GM06990 (cell line): ENCODE data around the gene NUDT16L1.

Experiments
- DNase-seq: peaks from one replicate; pipeline ENCODE4 v3.0.0-alpha.2; 2011; ENCODE audit not compliant: insufficient read length; ENCODE audit errors: extremely low read depth
- H3K27me3 ChIP-seq: replicated peaks from 2 replicates; pipeline ENCODE4 v1.6.0; 2011; ENCODE audit warnings: low read length; ENCODE audit not compliant: control insufficient read depth, insufficient read depth
- H3K36me3 ChIP-seq: 2 replicates; pipeline ENCODE4 v1.5.1; 2011; ENCODE audit warnings: low read length; ENCODE audit not compliant: control insufficient read depth, insufficient read depth
- H3K4me3 ChIP-seq: replicated peaks from 2 replicates; pipeline ENCODE4 v1.5.1; 2011; ENCODE audit warnings: low read depth, mild to moderate bottlenecking, control low read depth, low read length
- CTCF ChIP-seq: IDR thresholded peaks from 2 replicates; pipeline ENCODE4 v1.5.1; 2011; ENCODE audit warnings: low read length, control low read depth, mild to moderate bottlenecking, inconsistent platforms; ENCODE audit not compliant: insufficient read depth, poor library complexity, severe bottlenecking

Gene NUDT16L1

GRCh38 chr16:4683255-4684057, 9.9 kb upstream of the NUDT16L1 start:
- Histone ChIP-seq H3K27me3 (no peaks in the 10 kb centered on the region), H3K4me3 (no peak overlapping the region), H3K36me3 (peaks cover 50% of the 10 kb centered on the region)
- no peak for TF ChIP-seq CTCF
- DNase-seq, result no peak

- DNase-seq, result no peak
- no peak overlapping the region for H3K4me3 ChIP-seq
- H3K27me3 ChIP-seq, result no peaks in the 10 kb centered on the region
- no peak for TF ChIP-seq CTCF
- H3K36me3 ChIP-seq, result peaks cover 51% of the 10 kb centered on the region
Measured at GRCh38 chr16:4684058-4684715, 9.2 kb upstream of the NUDT16L1 start.

- Histone ChIP-seq H3K36me3 (peaks cover 46% of the 10 kb centered on the region), H3K4me3 (no peak overlapping the region), H3K27me3 (no peaks in the 10 kb centered on the region)
- TF ChIP-seq CTCF, result no peak
- no peak for DNase-seq
Measured at GRCh38 chr16:4684763-4685162, 8.6 kb upstream of the NUDT16L1 start.

- H3K36me3 ChIP-seq, result peaks cover 46% of the 10 kb centered on the region
- TF ChIP-seq CTCF, result no peak
- H3K4me3 ChIP-seq, result no peak overlapping the region
- no peak for DNase-seq
- no peaks in the 10 kb centered on the region for H3K27me3 ChIP-seq
Measured at GRCh38 chr16:4685292-4685691, 8.1 kb upstream of the NUDT16L1 start.

GRCh38 chr16:4685776-4686496, 7.4 kb upstream of the NUDT16L1 start:
- H3K36me3 ChIP-seq, result peaks cover 48% of the 10 kb centered on the region
- DNase-seq, result no peak
- no peaks in the 10 kb centered on the region for H3K27me3 ChIP-seq
- H3K4me3 ChIP-seq, result no peak overlapping the region
- no peak for TF ChIP-seq CTCF
